CD14-positive monocyte (primary cell): Measurements from ENCODE around the gene FHIT. TPM values are rescaled to one million over a fixed set of nuclear protein-coding genes. Genes with fewer than 3 reads are reported as not detected.

Experiments
- DNase-seq, 3 donors: peaks; one replicate each; pipeline ENCODE4 v3.0.0-alpha.2; 2011 to 2022
- H2AFZ ChIP-seq: 2 replicates; pipeline ENCODE4 v1.6.0; 2012; ENCODE audit warnings: mild to moderate bottlenecking, low read depth, low read length, inconsistent platforms; ENCODE audit not compliant: insufficient read depth, poor library complexity, severe bottlenecking
- H3K27ac ChIP-seq, 2 donors: 1 replicate in 1 of 2; 2 replicates in 1 of 2; pipeline ENCODE4 v1.5.1; 2012 to 2013; ENCODE audit warnings: low read length in 2 of 2, control low read depth in 1 of 2, inconsistent platforms in 1 of 2, low read depth in 1 of 2, mild to moderate bottlenecking in 1 of 2
- H3K27me3 ChIP-seq, 2 donors: one replicate each; pipeline versions ENCODE4 v1.6.0 to v1.6.1; 2011 to 2013; ENCODE audit warnings: low read length in 2 of 2; ENCODE audit not compliant: control insufficient read depth in 2 of 2, insufficient read depth in 2 of 2
- H3K36me3 ChIP-seq, 2 donors: replicated peaks in 1 of 2; 1 replicate in 1 of 2; 2 replicates in 1 of 2; pipeline versions ENCODE4 v1.5.1 to v1.6.1; 2012 to 2013; ENCODE audit warnings: low read length in 2 of 2, control low read depth in 1 of 2, inconsistent platforms in 1 of 2, mild to moderate bottlenecking in 1 of 2; ENCODE audit not compliant: insufficient read depth in 2 of 2, control insufficient read depth in 1 of 2
- H3K4me1 ChIP-seq, 2 donors: 1 replicate in 1 of 2; 2 replicates in 1 of 2; pipeline versions ENCODE4 v1.5.1 to v1.6.1; 2012 to 2013; ENCODE audit warnings: low read length in 2 of 2, control low read depth in 1 of 2, inconsistent platforms in 1 of 2, mild to moderate bottlenecking in 1 of 2, moderate library complexity in 1 of 2; ENCODE audit not compliant: insufficient read depth in 2 of 2, control insufficient read depth in 1 of 2
- H3K4me2 ChIP-seq: replicated peaks from 2 replicates; pipeline ENCODE3; 2012; ENCODE audit warnings: low read length, moderate library complexity, mild to moderate bottlenecking; ENCODE audit not compliant: poor library complexity, severe bottlenecking; ENCODE audit errors: extremely low read depth
- H3K4me3 ChIP-seq, 3 experiments: fragments of 200-600 bp in 1 of 3; sonication (generic) in 1 of 3; replicated peaks in 1 of 3; 1 replicate in 2 of 3; 2 replicates in 1 of 3; pipeline ENCODE4 v1.5.1; 2011 to 2013; ENCODE audit warnings: low read length in 3 of 3, mild to moderate bottlenecking in 3 of 3, control low read depth in 2 of 3, low read depth in 2 of 3, inconsistent platforms in 1 of 3, moderate library complexity in 1 of 3
- H3K79me2 ChIP-seq: 2 replicates; pipeline ENCODE4 v1.6.0; 2012; ENCODE audit warnings: mild to moderate bottlenecking, control low read depth, inconsistent platforms, low read length, moderate library complexity; ENCODE audit not compliant: insufficient read depth
- H3K9ac ChIP-seq: 2 replicates; pipeline ENCODE4 v1.6.0; 2017; ENCODE audit warnings: low read length, mild to moderate bottlenecking; ENCODE audit not compliant: insufficient read depth, poor library complexity, severe bottlenecking
- H3K9me3 ChIP-seq, 2 donors: replicated peaks in 1 of 2; 1 replicate in 1 of 2; 2 replicates in 1 of 2; pipeline versions ENCODE4 v1.5.1 to v1.6.1; 2012 to 2013; ENCODE audit warnings: low read length in 2 of 2, control low read depth in 1 of 2; ENCODE audit not compliant: control insufficient read depth in 1 of 2, insufficient read depth in 1 of 2
- H4K20me1 ChIP-seq: 2 replicates; pipeline ENCODE4 v1.6.0; 2012; ENCODE audit warnings: mild to moderate bottlenecking, low read length, control low read depth, moderate library complexity; ENCODE audit not compliant: insufficient read depth
- H3K27ac Mint-ChIP-seq, 7 donors: one replicate each; pipeline ENCODE4 v1.8.0; 2020; ENCODE audit warnings: mild to moderate bottlenecking in 7 of 7, mixed read lengths in 7 of 7, moderate library complexity in 6 of 7, inconsistent platforms in 2 of 7
- H3K27me3 Mint-ChIP-seq, 3 donors: one replicate each; pipeline ENCODE4 v1.8.0; 2021 to 2022; ENCODE audit warnings: low read depth in 3 of 3, mild to moderate bottlenecking in 3 of 3, mixed read lengths in 3 of 3, moderate library complexity in 3 of 3, inconsistent platforms in 1 of 3
- H3K36me3 Mint-ChIP-seq, 2 donors: one replicate each; pipeline ENCODE4 v1.8.0; 2020; ENCODE audit warnings: mixed read lengths in 2 of 2, inconsistent platforms in 1 of 2, mild to moderate bottlenecking in 1 of 2
- H3K4me1 Mint-ChIP-seq: one replicate; pipeline ENCODE4 v1.8.0; 2020; ENCODE audit warnings: mild to moderate bottlenecking, mixed read lengths
- H3K4me3 Mint-ChIP-seq, 2 donors: one replicate each; pipeline ENCODE4 v1.8.0; 2020; ENCODE audit warnings: mild to moderate bottlenecking in 2 of 2, mixed read lengths in 2 of 2, moderate library complexity in 1 of 2
- H3K9me3 Mint-ChIP-seq, 7 donors: one replicate each; pipeline ENCODE4 v1.8.0; 2020 to 2022; ENCODE audit warnings: mixed read lengths in 7 of 7, mild to moderate bottlenecking in 6 of 7, moderate library complexity in 6 of 7, inconsistent platforms in 2 of 7
- WGBS: methylation state at CpG from one replicate; pipeline ENCODE4 v1.1.5; 2013; ENCODE audit warnings: missing lambda C conversion rate; ENCODE audit not compliant: insufficient coverage; 5-methylcytosine and 5-hydroxymethylcytosine counted together
- intact Hi-C, 2 donors: fragments of 100-400 bp; cut with micrococcal nuclease; formaldehyde crosslinking; loops; one replicate each; pipeline versions ENCODE4 v1.15.0 to v1.15.1; 2023
- polyA plus RNA-seq, 3 donors: library from polyadenylated mRNA; depleted of rRNA in 1 of 3; unstranded in 2 of 3; stranded (reverse) in 1 of 3; fragments of 300-500 nt in 2 of 3; fragments of >200 nt in 1 of 3; fragmentation: Illumina TruSeq in 2 of 3; gene quantifications; 1 replicate in 2 of 3; 2 replicates in 1 of 3; pipeline ENCODE4 v1.2.3, GENCODE V29; 2012 to 2021
- TF ChIP-seq, protein P1 (sequence below): fragments of 200-600 bp; IDR thresholded peaks from one replicate; pipeline ENCODE4 v1.8.0; 2022; ENCODE audit warnings: antibody characterized with exemption, mild to moderate bottlenecking

FHIT gene
- polyA plus RNA-seq, 3 donors = 1.7 to 3.4 (median 3.2) TPM

DNA sequence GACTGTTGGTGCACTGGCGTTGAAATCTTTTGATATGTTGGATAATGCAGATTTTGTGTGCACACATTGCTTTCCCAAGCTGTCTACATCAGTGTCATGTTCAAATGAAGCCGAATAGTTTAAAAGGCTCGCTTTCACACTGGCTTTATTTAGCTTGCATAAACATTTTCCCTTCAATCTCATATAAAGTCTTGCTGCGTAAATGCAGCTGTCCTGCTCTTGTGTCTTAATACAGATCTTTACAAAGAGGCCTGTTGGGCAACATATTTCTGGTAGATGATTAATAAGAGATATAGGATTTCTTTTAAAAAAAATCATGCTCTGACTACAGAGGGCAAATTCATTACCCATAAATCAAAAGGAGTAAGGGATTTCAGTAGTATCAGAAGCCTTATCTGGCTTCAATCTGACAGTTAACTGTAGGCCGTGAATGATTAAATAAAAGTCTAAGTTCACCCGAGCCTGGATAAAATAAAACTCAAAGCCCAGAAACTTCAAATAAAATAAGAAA lies 937.2 kb downstream of the FHIT start:
- H3K4me1 ChIP-seq = no peaks in the 10 kb centered on the region
- H3K9ac ChIP-seq = no peak overlapping the region
- Mint-ChIP-seq H3K27me3 (no peaks in the 10 kb centered on the region), H3K9me3 (peaks cover 0 to 4% (median 1%) of the 10 kb centered on the region in 7 donors), H3K4me1 (peaks cover 1% of the 10 kb centered on the region), H3K4me3 (no peak overlapping the region), H3K36me3 (no peaks in the 10 kb centered on the region), H3K27ac (no peak overlapping the region)
- no peak overlapping the region for H3K4me2 ChIP-seq
- H3K79me2 ChIP-seq = no peaks in the 10 kb centered on the region
- intact Hi-C loops = no loop called here
- no peaks in the 10 kb centered on the region for H3K36me3 ChIP-seq
- no peak overlapping the region for H3K4me3 ChIP-seq
- H3K27me3 ChIP-seq = no peaks in the 10 kb centered on the region
- TF ChIP-seq, protein P1, sequence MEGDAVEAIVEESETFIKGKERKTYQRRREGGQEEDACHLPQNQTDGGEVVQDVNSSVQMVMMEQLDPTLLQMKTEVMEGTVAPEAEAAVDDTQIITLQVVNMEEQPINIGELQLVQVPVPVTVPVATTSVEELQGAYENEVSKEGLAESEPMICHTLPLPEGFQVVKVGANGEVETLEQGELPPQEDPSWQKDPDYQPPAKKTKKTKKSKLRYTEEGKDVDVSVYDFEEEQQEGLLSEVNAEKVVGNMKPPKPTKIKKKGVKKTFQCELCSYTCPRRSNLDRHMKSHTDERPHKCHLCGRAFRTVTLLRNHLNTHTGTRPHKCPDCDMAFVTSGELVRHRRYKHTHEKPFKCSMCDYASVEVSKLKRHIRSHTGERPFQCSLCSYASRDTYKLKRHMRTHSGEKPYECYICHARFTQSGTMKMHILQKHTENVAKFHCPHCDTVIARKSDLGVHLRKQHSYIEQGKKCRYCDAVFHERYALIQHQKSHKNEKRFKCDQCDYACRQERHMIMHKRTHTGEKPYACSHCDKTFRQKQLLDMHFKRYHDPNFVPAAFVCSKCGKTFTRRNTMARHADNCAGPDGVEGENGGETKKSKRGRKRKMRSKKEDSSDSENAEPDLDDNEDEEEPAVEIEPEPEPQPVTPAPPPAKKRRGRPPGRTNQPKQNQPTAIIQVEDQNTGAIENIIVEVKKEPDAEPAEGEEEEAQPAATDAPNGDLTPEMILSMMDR = no peak
- H4K20me1 ChIP-seq = no peaks in the 10 kb centered on the region
- H2AFZ ChIP-seq = no peak overlapping the region
- 100% methylated on average over 1 of the region's 6 CpGs for WGBS
- no peak for DNase-seq
- H3K9me3 ChIP-seq = no peaks in the 10 kb centered on the region
- no peak overlapping the region for H3K27ac ChIP-seq

DNA sequence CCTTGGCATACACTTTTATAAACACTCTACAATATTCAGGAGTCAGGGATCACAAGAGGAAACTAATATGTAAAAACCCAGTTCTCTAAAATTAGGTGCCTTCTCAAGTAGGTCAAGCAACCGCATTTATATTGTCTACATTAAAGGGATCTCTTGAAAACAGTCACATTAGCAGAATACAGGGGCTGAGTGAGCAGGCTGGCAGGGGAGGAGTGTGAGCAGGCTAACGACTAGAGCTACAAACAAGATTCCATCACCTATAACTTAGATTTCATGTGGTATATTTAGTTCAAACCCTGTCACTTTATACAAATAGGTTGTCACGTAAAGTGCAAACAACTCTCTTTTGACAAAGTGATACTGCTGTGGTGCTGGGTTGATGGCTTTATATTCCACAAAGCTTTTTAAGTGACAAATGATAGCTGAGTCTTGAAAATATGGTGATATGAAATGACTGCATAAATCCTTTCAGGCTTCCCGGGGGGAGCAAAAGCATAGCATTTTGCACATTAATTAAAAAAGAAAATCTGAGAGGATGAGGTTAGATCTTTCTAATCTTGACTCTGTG lies 937.9 kb downstream of the FHIT start:
- peaks cover 0 to 2% (median 0%) of the 10 kb centered on the region in 7 donors for H3K9me3 Mint-ChIP-seq
- no peak overlapping the region for H3K9ac ChIP-seq
- no peak overlapping the region for H3K4me3 ChIP-seq
- H3K27me3 Mint-ChIP-seq = no peaks in the 10 kb centered on the region
- WGBS = no CpG with 5 or more reads among the region's 4 CpGs
- H4K20me1 ChIP-seq = no peaks in the 10 kb centered on the region
- no peak overlapping the region for H3K4me2 ChIP-seq
- no peak overlapping the region for H3K27ac ChIP-seq
- no peak overlapping the region for H3K4me3 Mint-ChIP-seq
- H3K36me3 ChIP-seq = no peaks in the 10 kb centered on the region
- H3K4me1 ChIP-seq = no peaks in the 10 kb centered on the region
- DNase-seq = no peak
- no peaks in the 10 kb centered on the region for H3K27me3 ChIP-seq
- peaks cover 1% of the 10 kb centered on the region for H3K4me1 Mint-ChIP-seq
- H3K27ac Mint-ChIP-seq = no peak overlapping the region
- no peaks in the 10 kb centered on the region for H3K9me3 ChIP-seq
- TF ChIP-seq, protein P1 = no peak
- no peak overlapping the region for H2AFZ ChIP-seq
- H3K79me2 ChIP-seq = no peaks in the 10 kb centered on the region
- no peaks in the 10 kb centered on the region for H3K36me3 Mint-ChIP-seq
- intact Hi-C loops = no loop called here
